HPDE6-E6E7 (cell line): ENCODE data around the gene SCN2B.

Source experiments
- DNase-seq: peaks from one replicate; pipeline ENCODE4 v3.0.0; 2011; ENCODE audit warnings: missing footprints; ENCODE audit errors: extremely low spot score

The SCN2B gene

GRCh38 chr11:118135051-118135795, 41.2 kb downstream of the SCN2B start:
- DNase-seq, result no peak

GRCh38 chr11:118133816-118134215, 42.6 kb downstream of the SCN2B start:
- no peak for DNase-seq

DNA sequence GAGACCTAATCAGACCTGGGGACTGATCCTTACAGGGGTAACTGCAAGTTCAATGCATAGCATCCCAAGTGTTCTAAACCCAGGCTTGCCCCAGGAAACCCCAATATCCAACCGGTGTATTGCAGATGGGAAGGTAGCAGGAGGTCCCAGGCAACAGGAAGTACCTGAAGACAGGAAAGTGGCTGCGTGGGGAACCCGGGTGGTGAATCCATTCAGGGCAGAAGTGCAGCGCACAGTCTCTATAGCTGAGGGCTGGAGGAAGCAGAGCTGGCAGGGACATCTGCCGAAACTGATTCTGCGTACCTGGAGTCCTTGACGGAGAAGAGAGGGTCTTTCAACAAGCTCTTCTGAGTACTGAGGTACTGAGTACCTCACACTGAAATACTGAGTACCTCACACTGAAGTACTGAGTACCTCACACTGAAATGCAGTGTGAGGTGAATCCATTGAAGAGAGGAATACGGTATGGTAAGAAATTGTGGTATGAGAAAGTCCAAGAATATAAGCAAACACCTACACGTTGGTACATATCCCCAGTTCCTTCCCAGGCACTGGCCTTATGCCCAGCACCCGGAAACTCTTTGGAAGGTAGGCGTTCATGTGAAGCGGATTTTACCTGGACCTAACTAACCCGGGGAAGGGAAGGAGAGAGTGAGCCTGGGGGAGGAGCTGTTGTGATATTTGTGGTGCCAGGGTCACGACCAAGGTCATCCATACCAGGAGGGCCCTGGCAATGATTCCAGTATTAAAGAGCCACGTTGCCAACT, 43.9 kb downstream of the SCN2B start:
- DNase-seq, result no peak

- DNase-seq, result no peak
Measured at GRCh38 chr11:118129471-118130172, 46.8 kb downstream of the SCN2B start.

GRCh38 chr11:118128721-118129470, 47.5 kb downstream of the SCN2B start:
- DNase-seq, result no peak

- DNase-seq, result no peak
Measured at GRCh38 chr11:118128310-118128709, 48.1 kb downstream of the SCN2B start.

DNA sequence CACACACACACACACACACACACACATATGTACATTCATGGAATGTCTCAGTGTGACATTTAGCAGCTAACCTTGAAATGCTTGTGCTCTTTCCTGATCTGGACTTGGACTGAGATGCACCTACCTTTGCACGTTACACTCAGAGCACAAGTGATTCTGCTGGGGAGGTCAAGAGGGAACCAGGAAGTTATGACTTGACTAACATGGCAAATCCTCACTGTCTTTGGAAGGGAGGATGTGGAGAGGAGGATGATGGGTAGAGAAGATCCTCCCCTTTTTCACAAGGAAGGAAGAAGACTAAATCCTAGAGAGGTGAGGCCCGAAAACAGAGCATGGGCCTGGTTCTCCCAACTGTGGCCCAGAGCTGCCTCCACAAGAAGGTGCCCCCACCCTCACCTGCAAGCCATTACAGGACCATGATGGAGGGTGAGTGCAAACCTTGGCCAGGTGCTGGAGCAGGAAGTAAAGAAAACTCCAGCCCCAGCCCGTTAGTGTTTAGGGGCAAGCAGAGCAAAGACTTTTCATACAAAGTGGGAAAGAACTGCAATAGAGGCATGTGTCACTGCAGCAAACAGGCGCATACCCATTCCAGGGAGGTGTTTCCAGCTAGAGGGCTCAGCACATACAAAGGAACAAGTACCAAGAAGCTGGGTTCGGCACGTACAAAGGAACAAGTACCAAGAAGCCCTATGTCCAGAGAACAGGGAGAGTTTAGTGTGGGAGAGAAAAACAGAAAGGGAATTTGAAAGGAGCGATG, 50.2 kb downstream of the SCN2B start:
- no peak for DNase-seq

GRCh38 chr11:118124929-118125535, 51.4 kb downstream of the SCN2B start:
- no peak for DNase-seq

GRCh38 chr11:118120793-118121192, 55.6 kb downstream of the SCN2B start:
- no peak for DNase-seq

GRCh38 chr11:118117790-118118601, 58.4 kb downstream of the SCN2B start:
- DNase-seq, result no peak

- no peak for DNase-seq
Measured at GRCh38 chr11:118115048-118115447, 61.4 kb downstream of the SCN2B start.

DNA sequence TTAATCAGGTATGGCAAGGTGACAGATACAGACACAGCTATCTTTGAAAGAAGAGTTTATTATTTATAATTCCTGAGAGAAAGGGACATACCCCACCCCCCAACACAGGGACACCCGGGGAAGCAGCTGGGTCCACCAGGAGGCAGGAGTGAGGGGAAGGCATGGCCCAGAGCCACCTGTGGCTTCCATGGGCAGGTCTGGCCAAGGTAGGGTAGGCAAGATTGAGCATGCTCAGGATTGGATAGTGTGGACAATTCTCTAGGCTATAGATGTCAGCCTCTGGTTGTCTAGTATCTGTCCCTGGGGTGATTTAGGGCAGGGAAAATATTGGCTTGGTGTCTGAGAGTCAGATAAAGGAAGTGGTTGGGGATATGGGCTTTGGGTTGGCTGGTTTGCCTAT, 62.2 kb downstream of the SCN2B start:
- no peak for DNase-seq

GRCh38 chr11:118112711-118113430, 63.6 kb downstream of the SCN2B start:
- DNase-seq, result no peak
